MM.1S (cell line): ENCODE results near the gene PCDHGA7.

Experiments used
- DNase-seq: peaks from one replicate; pipeline ENCODE4 v3.0.0-alpha.2; 2015
- H2AFZ ChIP-seq: fragments of 300-600 bp; sonication (generic); 2 replicates; pipeline ENCODE4 v1.6.0; 2016; ENCODE audit warnings: antibody characterized with exemption, low read length
- H3F3A ChIP-seq: fragments of 300-600 bp; sonication (generic); 2 replicates; pipeline ENCODE4 v1.6.1; 2016; ENCODE audit warnings: mild to moderate bottlenecking, antibody characterized with exemption, low read length, moderate library complexity, mixed read lengths; ENCODE audit not compliant: insufficient read depth
- H3K27ac ChIP-seq: fragments of 300-600 bp; sonication (generic); 2 replicates; pipeline ENCODE4 v1.5.1; 2016; ENCODE audit warnings: mild to moderate bottlenecking, low read length
- H3K27me3 ChIP-seq: fragments of 300-600 bp; sonication (generic); replicated peaks from 2 replicates; pipeline ENCODE4 v1.6.0; 2016; ENCODE audit warnings: low read length; ENCODE audit not compliant: insufficient read depth
- H3K36me3 ChIP-seq: fragments of 300-600 bp; sonication (generic); replicated peaks from 2 replicates; pipeline ENCODE4 v1.6.1; 2016; ENCODE audit warnings: mild to moderate bottlenecking, low read length, mixed read lengths; ENCODE audit not compliant: insufficient read depth
- H3K4me1 ChIP-seq: fragments of 300-600 bp; sonication (generic); 2 replicates; pipeline ENCODE4 v1.6.1; 2016; ENCODE audit warnings: low read length, mixed read lengths
- H3K4me2 ChIP-seq: fragments of 300-600 bp; sonication (generic); 2 replicates; pipeline ENCODE4 v1.6.0; 2016; ENCODE audit warnings: low read depth, low read length
- H3K4me3 ChIP-seq: fragments of 300-600 bp; sonication (generic); 2 replicates; pipeline ENCODE4 v1.5.1; 2016; ENCODE audit warnings: low read length, mixed read lengths
- H3K79me2 ChIP-seq: fragments of 300-600 bp; sonication (generic); 2 replicates; pipeline ENCODE4 v1.6.1; 2016; ENCODE audit warnings: mixed run types, low read length, mixed read lengths
- H3K9ac ChIP-seq: fragments of 300-600 bp; sonication (generic); 2 replicates; pipeline ENCODE4 v1.6.1; 2016; ENCODE audit warnings: low read length, mixed read lengths
- H3K9me2 ChIP-seq: fragments of 300-600 bp; sonication (generic); replicated peaks from 2 replicates; pipeline ENCODE4 v1.6.1; 2016; ENCODE audit warnings: mild to moderate bottlenecking, low read length, mixed read lengths; ENCODE audit not compliant: insufficient read depth
- H3K9me3 ChIP-seq: fragments of 300-600 bp; sonication (generic); replicated peaks from 2 replicates; pipeline ENCODE4 v1.6.1; 2016; ENCODE audit warnings: mild to moderate bottlenecking, low read length, mixed read lengths; ENCODE audit not compliant: insufficient read depth
- H4K20me1 ChIP-seq: fragments of 300-600 bp; sonication (generic); 2 replicates; pipeline ENCODE4 v1.6.1; 2016; ENCODE audit warnings: mild to moderate bottlenecking, low read length, moderate library complexity, mixed read lengths; ENCODE audit not compliant: insufficient read depth
- EZH2 ChIP-seq: fragments of 300-600 bp; sonication (generic); optimal IDR thresholded peaks from 2 replicates; pipeline ENCODE3; 2017; ENCODE audit warnings: low read depth, mild to moderate bottlenecking, antibody characterized with exemption, low read length, mixed read lengths
- EZH2phosphoT487 ChIP-seq: fragments of 300-600 bp; sonication (generic); IDR thresholded peaks from 2 replicates; pipeline ENCODE4 v1.6.1; 2018; ENCODE audit warnings: antibody characterized with exemption, low read length
- TF ChIP-seq, protein P1 (sequence below): fragments of 300-600 bp; sonication (generic); IDR thresholded peaks from 2 replicates; pipeline ENCODE4 v1.5.1; 2016; ENCODE audit warnings: antibody characterized with exemption, low read length, mixed read lengths

PCDHGA7 gene

DNA sequence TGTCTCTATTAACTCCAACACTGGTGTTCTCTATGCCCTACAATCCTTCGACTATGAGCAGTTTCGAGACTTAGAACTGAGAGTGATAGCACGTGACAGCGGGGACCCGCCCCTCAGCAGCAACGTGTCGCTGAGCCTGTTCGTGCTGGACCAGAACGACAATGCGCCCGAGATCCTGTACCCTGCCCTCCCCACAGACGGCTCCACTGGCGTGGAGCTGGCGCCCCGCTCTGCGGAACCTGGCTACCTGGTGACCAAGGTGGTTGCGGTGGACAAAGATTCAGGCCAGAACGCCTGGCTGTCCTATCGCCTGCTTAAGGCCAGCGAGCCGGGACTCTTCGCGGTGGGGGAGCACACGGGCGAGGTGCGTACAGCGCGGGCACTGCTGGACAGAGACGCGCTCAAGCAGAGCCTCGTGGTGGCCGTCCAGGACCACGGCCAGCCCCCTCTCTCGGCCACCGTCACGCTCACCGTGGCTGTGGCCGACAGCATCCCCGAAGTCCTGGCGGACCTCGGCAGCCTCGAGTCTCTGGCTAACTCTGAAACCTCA is 40.3 kb downstream of the PCDHGA7 start:
- no peak overlapping the region for H3K4me3 ChIP-seq
- H3K27ac ChIP-seq: no peak overlapping the region
- no peak overlapping the region for H3K4me2 ChIP-seq
- no peak overlapping the region for H2AFZ ChIP-seq
- H3F3A ChIP-seq: no peaks in the 10 kb centered on the region
- peaks cover 35% of the 10 kb centered on the region for H3K27me3 ChIP-seq
- H3K4me1 ChIP-seq: 0 out of 2 replicates have a peak, but pooled peaks cover 3% of the 10 kb centered on the region
- no peaks in the 10 kb centered on the region for H3K9me3 ChIP-seq
- TF ChIP-seq, protein P1, sequence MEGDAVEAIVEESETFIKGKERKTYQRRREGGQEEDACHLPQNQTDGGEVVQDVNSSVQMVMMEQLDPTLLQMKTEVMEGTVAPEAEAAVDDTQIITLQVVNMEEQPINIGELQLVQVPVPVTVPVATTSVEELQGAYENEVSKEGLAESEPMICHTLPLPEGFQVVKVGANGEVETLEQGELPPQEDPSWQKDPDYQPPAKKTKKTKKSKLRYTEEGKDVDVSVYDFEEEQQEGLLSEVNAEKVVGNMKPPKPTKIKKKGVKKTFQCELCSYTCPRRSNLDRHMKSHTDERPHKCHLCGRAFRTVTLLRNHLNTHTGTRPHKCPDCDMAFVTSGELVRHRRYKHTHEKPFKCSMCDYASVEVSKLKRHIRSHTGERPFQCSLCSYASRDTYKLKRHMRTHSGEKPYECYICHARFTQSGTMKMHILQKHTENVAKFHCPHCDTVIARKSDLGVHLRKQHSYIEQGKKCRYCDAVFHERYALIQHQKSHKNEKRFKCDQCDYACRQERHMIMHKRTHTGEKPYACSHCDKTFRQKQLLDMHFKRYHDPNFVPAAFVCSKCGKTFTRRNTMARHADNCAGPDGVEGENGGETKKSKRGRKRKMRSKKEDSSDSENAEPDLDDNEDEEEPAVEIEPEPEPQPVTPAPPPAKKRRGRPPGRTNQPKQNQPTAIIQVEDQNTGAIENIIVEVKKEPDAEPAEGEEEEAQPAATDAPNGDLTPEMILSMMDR: no peak
- no peak overlapping the region for H3K9ac ChIP-seq
- no peaks in the 10 kb centered on the region for H4K20me1 ChIP-seq
- DNase-seq: no peak
- no peaks in the 10 kb centered on the region for H3K79me2 ChIP-seq
- H3K36me3 ChIP-seq: no peaks in the 10 kb centered on the region
- no peaks in the 10 kb centered on the region for H3K9me2 ChIP-seq

DNA sequence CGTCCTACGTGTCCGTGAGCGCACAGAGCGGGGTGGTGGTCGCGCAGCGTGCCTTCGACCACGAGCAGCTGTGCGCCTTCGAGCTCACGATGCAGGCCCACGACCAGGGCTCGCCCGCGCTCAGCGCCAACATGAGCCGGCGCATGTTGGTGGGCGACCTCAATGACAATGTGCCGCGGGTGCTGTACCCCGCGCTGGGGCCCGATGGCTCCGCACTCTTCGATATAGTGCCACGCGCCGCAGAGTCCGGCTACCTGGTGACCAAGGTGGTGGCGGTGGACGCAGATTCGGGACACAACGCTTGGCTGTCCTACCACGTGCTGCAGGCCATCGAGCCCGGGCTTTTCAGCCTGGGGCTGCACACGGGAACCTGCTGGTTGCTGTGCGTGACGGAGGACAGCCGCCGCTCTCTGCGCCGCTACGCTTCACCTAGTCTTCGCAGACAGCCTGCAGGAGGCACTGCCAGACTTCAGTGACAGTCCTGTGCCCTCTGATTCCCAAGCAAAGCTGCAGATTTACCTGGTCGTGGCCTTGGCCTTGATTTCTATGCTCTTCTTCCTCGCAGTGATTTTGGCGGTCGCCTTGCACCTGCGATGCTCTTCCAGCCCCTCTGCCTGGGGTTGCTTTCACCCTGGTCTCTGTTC is 45.4 kb downstream of the PCDHGA7 start:
- no peak for TF ChIP-seq EZH2
- TF ChIP-seq EZH2phosphoT487: no peak
- TF ChIP-seq, protein P1: no peak
- Histone ChIP-seq H3K79me2 (no peaks in the 10 kb centered on the region), H3K4me3 (no peak overlapping the region), H3K4me2 (no peak overlapping the region), H3K9me3 (no peaks in the 10 kb centered on the region), H3K9ac (no peak overlapping the region), H3K27ac (no peak overlapping the region), H2AFZ (no peak overlapping the region), H3K36me3 (no peaks in the 10 kb centered on the region), H4K20me1 (no peaks in the 10 kb centered on the region), H3F3A (no peaks in the 10 kb centered on the region), H3K9me2 (no peaks in the 10 kb centered on the region), H3K27me3 (0 out of 2 replicates have a peak, but pooled peaks cover 12% of the 10 kb centered on the region), H3K4me1 (no peaks in the 10 kb centered on the region)
- DNase-seq: no peak

DNA sequence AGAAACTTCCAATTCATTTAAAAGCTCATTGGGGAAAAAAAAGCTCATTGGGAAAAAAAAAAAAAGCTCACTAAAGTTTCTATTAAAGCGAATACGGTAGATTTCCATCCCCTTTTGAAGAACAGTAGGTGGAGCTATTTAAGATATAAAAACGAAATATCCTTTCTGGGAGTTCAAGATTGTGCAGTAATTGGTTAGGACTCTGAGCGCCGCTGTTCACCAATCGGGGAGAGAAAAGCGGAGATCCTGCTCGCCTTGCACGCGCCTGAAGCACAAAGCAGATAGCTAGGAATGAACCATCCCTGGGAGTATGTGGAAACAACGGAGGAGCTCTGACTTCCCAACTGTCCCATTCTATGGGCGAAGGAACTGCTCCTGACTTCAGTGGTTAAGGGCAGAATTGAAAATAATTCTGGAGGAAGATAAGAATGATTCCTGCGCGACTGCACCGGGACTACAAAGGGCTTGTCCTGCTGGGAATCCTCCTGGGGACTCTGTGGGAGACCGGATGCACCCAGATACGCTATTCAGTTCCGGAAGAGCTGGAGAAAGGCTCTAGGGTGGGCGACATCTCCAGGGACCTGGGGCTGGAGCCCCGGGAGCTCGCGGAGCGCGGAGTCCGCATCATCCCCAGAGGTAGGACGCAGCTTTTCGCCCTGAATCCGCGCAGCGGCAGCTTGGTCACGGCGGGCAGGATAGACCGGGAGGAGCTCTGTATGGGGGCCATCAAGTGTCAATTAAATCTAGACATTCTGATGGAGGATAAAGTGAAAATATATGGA is 48.0 kb downstream of the PCDHGA7 start, which contains the start of gene PCDHGA12:
Gene PCDHGA12 (plus strand): TSS at position 176 of the 782 bp plus-strand sequence. CDS start 253 bp downstream, at position 429.
- Histone ChIP-seq H3K9ac (no peak within 1 kb of the TSS), H3K9me2 (no peaks in the 10 kb centered on the region), H3K27me3 (peaks cover 4% of the 10 kb centered on the region; the same call in 1 of the 2 replicates), H3K4me2 (peak within 1 kb of the TSS; percentile 77), H4K20me1 (no peaks in the 10 kb centered on the region), H3K9me3 (no peaks in the 10 kb centered on the region), H3F3A (no peaks in the 10 kb centered on the region), H3K36me3 (no peaks in the 10 kb centered on the region), H3K4me1 (no peaks in the 10 kb centered on the region), H3K27ac (no peak within 1 kb of the TSS), H3K4me3 (peak within 1 kb of the TSS; percentile 46), H3K79me2 (no peaks in the 10 kb centered on the region), H2AFZ (peak within 1 kb of the TSS; percentile 57)
- no peak for TF ChIP-seq EZH2
- TF ChIP-seq, protein P1: peak; percentile 79
- peak; percentile 86 for DNase-seq
